Measurements from ENCODE around the gene TYW1B. TPM values are rescaled to one million over a fixed set of nuclear protein-coding genes. Genes with fewer than 3 reads are reported as not detected.
"Not testable (repeated sequence)": the region's sequence is repeated elsewhere in the genome, so short reads cannot be mapped to it uniquely, and the experiment has no call there.

The TYW1B gene
- total RNA-seq (ENCODE audit: low replicate concordance): 2.2 and 3.1 TPM in 2 replicates
- long read RNA-seq: 0 reads

GRCh38 chr7:72827839-72828591 is at the start of gene TYW1B:
TSS of gene TYW1B (minus strand) at chr7:72828200. CDS start at chr7:72828075, 125 bp downstream.
- H3K9me3 Mint-ChIP-seq, H3K27me3 Mint-ChIP-seq: not testable (repeated sequence)
- H3K27ac Mint-ChIP-seq: peak within 1 kb of the TSS; percentile 98
- H3K36me3 Mint-ChIP-seq: peaks cover 10% of the 10 kb centered on the region
- peaks cover 15% of the 10 kb centered on the region for H3K4me1 Mint-ChIP-seq (ENCODE audit: unreplicated experiment)
- H3K4me3 Mint-ChIP-seq: peak within 1 kb of the TSS; percentile 96
- peak; percentile 96 for DNase-seq (ENCODE audit: extremely low spot score, unreplicated experiment)

- H3K27me3 Mint-ChIP-seq; H3K36me3 Mint-ChIP-seq; H3K4me3 Mint-ChIP-seq; H3K27ac Mint-ChIP-seq; H3K9me3 Mint-ChIP-seq; DNase-seq (ENCODE audit: extremely low spot score, unreplicated experiment); H3K4me1 Mint-ChIP-seq (ENCODE audit: unreplicated experiment): not testable (repeated sequence)
These were observed 39.6 kb upstream of the TYW1B start for GRCh38 chr7:72867591-72867990.

DNA sequence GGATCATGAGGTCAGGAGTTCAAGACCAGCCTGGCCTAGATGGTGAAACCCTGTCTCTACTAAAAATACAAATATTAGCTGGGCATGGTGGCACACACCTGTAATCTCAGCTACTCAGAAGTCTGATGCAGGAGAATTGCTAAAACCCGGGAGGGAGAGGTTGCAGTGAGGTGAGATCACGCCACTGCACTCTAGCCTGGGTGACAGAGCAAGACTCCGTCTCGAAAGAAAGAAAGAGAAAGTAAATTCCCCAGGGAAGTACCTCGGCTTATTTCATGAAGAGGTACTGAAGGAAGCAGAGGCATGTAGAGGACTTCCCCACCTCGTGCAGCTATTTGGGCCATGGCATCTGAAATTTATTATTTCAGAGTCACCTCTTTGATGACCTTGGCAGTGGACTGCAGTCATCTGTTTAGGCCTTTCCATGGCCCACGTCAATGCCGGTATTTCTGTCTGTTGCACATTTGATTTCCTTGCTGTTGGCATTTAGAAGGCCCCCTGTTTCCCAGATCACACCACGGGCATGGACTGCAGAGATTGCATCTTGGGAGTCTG is 30.9 kb upstream of the TYW1B start:
- not testable (repeated sequence) for H3K9me3 Mint-ChIP-seq; H3K27ac Mint-ChIP-seq; DNase-seq (ENCODE audit: extremely low spot score, unreplicated experiment); H3K4me1 Mint-ChIP-seq (ENCODE audit: unreplicated experiment); H3K27me3 Mint-ChIP-seq; H3K4me3 Mint-ChIP-seq; H3K36me3 Mint-ChIP-seq

DNA sequence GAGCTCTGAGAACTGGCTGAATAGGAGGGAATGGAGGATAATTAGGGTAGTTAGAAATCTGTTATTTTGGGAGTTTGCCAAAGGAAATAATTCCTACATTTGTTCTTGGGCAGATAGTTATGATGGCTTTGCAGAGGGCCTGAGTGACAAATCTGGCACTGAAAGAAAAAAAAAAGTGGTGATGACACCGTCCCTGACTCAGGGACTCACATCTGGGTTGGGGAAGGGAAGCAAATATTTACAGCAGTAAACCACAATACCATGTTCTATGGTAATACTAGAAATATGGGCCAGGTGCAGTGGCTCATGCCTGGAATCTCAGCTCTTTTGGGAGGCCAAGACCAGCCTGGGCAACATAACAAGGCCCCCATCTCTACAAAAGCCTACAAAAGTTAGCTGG is 29.9 kb upstream of the TYW1B start:
- DNase-seq (ENCODE audit: extremely low spot score, unreplicated experiment); H3K4me1 Mint-ChIP-seq (ENCODE audit: unreplicated experiment); H3K9me3 Mint-ChIP-seq; H3K4me3 Mint-ChIP-seq; H3K36me3 Mint-ChIP-seq; H3K27me3 Mint-ChIP-seq; H3K27ac Mint-ChIP-seq: not testable (repeated sequence)

- not testable (repeated sequence) for H3K27ac Mint-ChIP-seq; DNase-seq (ENCODE audit: extremely low spot score, unreplicated experiment); H3K36me3 Mint-ChIP-seq; H3K27me3 Mint-ChIP-seq; H3K4me1 Mint-ChIP-seq (ENCODE audit: unreplicated experiment); H3K4me3 Mint-ChIP-seq; H3K9me3 Mint-ChIP-seq
These were observed 27.3 kb upstream of the TYW1B start for GRCh38 chr7:72855261-72855660.

DNA sequence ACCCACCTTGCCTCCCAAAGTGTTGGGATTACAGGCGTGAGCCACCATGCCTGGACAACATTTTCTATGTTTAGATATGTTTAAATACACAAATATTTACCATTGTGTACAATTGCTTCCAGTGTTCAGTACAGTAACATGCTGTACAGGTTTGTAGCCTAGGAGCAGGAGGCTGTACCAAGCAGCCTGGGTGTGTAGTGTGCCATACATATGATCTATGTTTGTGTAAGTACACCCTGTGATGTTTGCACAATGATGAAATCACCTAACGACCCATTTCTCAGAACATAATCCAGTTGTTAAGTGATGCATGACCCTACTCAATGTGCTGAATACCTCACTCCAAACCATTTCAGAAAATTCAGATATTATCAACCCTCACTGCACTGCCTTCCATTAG is 24.9 kb upstream of the TYW1B start:
- H3K36me3 Mint-ChIP-seq; H3K27me3 Mint-ChIP-seq; DNase-seq (ENCODE audit: extremely low spot score, unreplicated experiment); H3K27ac Mint-ChIP-seq; H3K4me3 Mint-ChIP-seq; H3K9me3 Mint-ChIP-seq; H3K4me1 Mint-ChIP-seq (ENCODE audit: unreplicated experiment): not testable (repeated sequence)

GRCh38 chr7:72850746-72851145 is 22.7 kb upstream of the TYW1B start:
- H3K4me1 Mint-ChIP-seq (ENCODE audit: unreplicated experiment); H3K36me3 Mint-ChIP-seq; H3K9me3 Mint-ChIP-seq; H3K4me3 Mint-ChIP-seq; H3K27me3 Mint-ChIP-seq; H3K27ac Mint-ChIP-seq; DNase-seq (ENCODE audit: extremely low spot score, unreplicated experiment): not testable (repeated sequence)

DNA sequence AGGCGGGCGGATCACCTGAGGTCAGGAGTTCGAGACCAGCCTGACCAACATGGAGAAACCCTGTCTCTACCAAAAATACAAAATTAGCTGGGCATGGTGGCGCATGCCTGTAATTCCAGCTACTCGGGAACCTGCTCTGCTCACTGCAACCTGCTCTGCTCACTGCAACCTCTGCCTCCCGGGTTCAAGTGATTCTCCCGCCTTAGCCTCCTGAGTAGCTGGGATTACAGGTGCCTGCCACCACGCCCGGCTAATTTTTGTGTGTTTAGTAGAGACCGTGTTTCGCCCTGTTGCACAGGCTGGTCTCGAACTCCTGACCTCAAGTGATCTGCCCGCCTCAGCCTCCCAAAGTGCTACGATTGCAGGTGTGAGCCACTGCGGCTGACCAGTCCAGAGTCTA is 16.1 kb upstream of the TYW1B start:
- H3K27me3 Mint-ChIP-seq; H3K4me1 Mint-ChIP-seq (ENCODE audit: unreplicated experiment); H3K27ac Mint-ChIP-seq; H3K9me3 Mint-ChIP-seq; H3K4me3 Mint-ChIP-seq; DNase-seq (ENCODE audit: extremely low spot score, unreplicated experiment); H3K36me3 Mint-ChIP-seq: not testable (repeated sequence)

DNA sequence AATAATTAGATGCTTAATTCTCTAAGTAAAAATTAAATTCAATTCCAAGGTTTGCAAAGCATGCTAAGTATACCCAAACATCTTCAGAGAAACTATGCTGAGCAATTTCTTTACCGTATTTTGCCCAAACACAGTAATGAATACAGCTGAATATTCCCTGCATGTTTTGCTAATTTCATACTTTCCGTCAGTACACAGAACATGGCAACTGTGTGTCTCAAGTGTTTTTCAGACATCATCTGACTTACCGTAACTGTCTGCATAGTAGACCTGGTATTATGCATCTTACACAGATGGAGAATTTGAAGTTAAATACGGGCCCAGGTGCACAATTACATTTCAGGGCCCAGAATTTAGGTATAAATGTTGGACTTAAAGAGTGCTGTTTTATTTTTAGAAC is 15.2 kb upstream of the TYW1B start:
- not testable (repeated sequence) for H3K27me3 Mint-ChIP-seq; H3K4me3 Mint-ChIP-seq; DNase-seq (ENCODE audit: extremely low spot score, unreplicated experiment); H3K4me1 Mint-ChIP-seq (ENCODE audit: unreplicated experiment); H3K9me3 Mint-ChIP-seq; H3K27ac Mint-ChIP-seq; H3K36me3 Mint-ChIP-seq

DNA sequence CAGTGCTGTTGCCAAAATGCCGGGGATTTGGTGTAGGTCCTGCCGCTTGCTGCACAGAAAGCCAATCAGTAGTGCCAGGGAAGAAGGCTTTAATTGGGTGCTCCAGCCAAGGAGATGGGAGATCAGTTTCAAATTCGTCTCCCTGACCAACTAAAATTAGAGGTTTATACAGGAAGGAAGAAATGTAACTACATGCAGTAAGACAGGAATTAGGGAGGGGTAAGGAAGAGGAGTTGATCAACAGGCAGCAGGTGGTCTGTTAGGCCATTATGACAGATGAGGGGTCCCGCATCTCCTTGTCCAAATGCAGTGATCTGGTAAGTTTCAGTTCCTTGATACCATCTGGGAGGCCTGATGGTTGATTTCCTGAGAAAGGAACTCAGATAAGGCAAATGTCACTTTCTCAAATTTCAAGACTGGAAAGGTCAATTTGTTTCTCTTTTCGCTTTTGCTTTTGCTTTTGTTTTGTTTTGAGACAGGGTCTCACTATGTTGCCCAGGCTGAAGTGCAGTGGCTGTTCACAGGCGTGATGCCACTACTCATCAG is 13.0 kb upstream of the TYW1B start:
- H3K4me3 Mint-ChIP-seq; H3K4me1 Mint-ChIP-seq (ENCODE audit: unreplicated experiment); H3K36me3 Mint-ChIP-seq; H3K27me3 Mint-ChIP-seq; H3K9me3 Mint-ChIP-seq; H3K27ac Mint-ChIP-seq; DNase-seq (ENCODE audit: extremely low spot score, unreplicated experiment): not testable (repeated sequence)

- DNase-seq (ENCODE audit: extremely low spot score, unreplicated experiment); H3K27me3 Mint-ChIP-seq; H3K9me3 Mint-ChIP-seq; H3K4me3 Mint-ChIP-seq; H3K36me3 Mint-ChIP-seq; H3K4me1 Mint-ChIP-seq (ENCODE audit: unreplicated experiment); H3K27ac Mint-ChIP-seq: not testable (repeated sequence)
These were observed 10.3 kb upstream of the TYW1B start for GRCh38 chr7:72838315-72838714.

- not testable (repeated sequence) for H3K27ac Mint-ChIP-seq; H3K4me3 Mint-ChIP-seq; DNase-seq (ENCODE audit: extremely low spot score, unreplicated experiment); H3K4me1 Mint-ChIP-seq (ENCODE audit: unreplicated experiment); H3K9me3 Mint-ChIP-seq; H3K36me3 Mint-ChIP-seq; H3K27me3 Mint-ChIP-seq
These were observed 9.3 kb upstream of the TYW1B start for GRCh38 chr7:72837291-72837690.

DNA sequence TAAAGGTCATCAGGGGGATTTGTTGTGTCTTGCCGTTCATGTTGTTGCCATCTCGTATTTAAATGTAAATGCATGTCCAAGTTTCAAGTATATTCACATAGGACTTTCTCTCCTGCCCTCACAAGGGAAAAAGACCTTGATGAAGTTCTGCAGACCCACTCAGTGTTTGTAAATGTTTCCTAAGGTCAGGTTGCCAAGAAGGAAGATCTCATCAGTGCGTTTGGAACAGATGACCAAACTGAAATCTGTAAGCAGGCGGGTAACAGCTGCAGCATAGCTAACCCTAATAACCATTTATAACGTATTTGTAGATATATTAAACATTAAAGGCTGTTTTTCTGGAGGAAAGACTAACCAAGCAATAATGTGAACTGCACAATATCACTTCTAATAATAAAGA is 2.6 kb upstream of the TYW1B start:
- H3K27ac Mint-ChIP-seq: peak overlapping the region; percentile 98
- H3K9me3 Mint-ChIP-seq; DNase-seq (ENCODE audit: extremely low spot score, unreplicated experiment); H3K27me3 Mint-ChIP-seq: not testable (repeated sequence)
- H3K4me1 Mint-ChIP-seq (ENCODE audit: unreplicated experiment): peaks cover 15% of the 10 kb centered on the region
- H3K36me3 Mint-ChIP-seq: peaks cover 13% of the 10 kb centered on the region
- H3K4me3 Mint-ChIP-seq: peak overlapping the region; percentile 96

All from type B pancreatic cell (in vitro differentiated cells).